IMR-90 (cell line): Measurements from ENCODE around the gene CXCL13. TPM values are rescaled to one million over a fixed set of nuclear protein-coding genes. Genes with fewer than 3 reads are reported as not detected.
A peak's percentile ranks its signal among the peaks of the same experiment; 100 is the strongest.

Source experiments
- ATAC-seq: fragments of 200-7000 bp; cut with Tn5 transposase; 2 replicates; pipeline ENCODE4 v1.9.1; 2020; ENCODE audit warnings: low read depth, mild to moderate bottlenecking, moderate library complexity
- BruUV-seq: library from RNA; stranded (reverse); fragments of 400-500 nt; replicated peaks from 2 replicates; lab custom pipeline; 2021; lab: Mats Ljungman, UMichigan
- CTCF ChIA-PET: fragments of 300-600 bp; formaldehyde crosslinking; extraction: SDS; loops from one replicate; lab custom pipeline; 2021; ENCODE audit warnings: antibody characterized with exemption; lab: Yijun Ruan, JAX
- POLR2A ChIA-PET: fragments of 300-600 bp; sonication (Branson Sonifier 250); formaldehyde crosslinking; loops from one replicate; lab custom pipeline; 2022; ENCODE audit warnings: antibody characterized with exemption; ENCODE audit not compliant: unreplicated experiment; lab: Charles Lee
- DNase-seq: peaks from one replicate; pipeline ENCODE4 v3.0.0; 2013
- H2AFZ ChIP-seq: replicated peaks from 2 replicates; pipeline ENCODE3; 2013; ENCODE audit warnings: low read length, mild to moderate bottlenecking; ENCODE audit not compliant: poor library complexity
- H2AK5ac ChIP-seq: 2 replicates; pipeline ENCODE4 v1.6.1; 2013; ENCODE audit warnings: low read depth, low read length, inconsistent platforms
- H2AK9ac ChIP-seq: replicated peaks from 2 replicates; pipeline ENCODE3; 2013; ENCODE audit warnings: mild to moderate bottlenecking, low read depth, low read length, moderate library complexity; ENCODE audit not compliant: poor library complexity
- H2BK120ac ChIP-seq: 2 replicates; pipeline ENCODE4 v1.6.1; 2013; ENCODE audit warnings: low read depth, low read length, inconsistent platforms
- H2BK15ac ChIP-seq: 3 replicates; pipeline ENCODE4 v1.6.1; 2013; ENCODE audit warnings: low read depth, low read length, inconsistent platforms
- H2BK20ac ChIP-seq: 2 replicates; pipeline ENCODE4 v1.6.1; 2013; ENCODE audit warnings: low read depth, mild to moderate bottlenecking, inconsistent platforms, low read length, moderate library complexity
- H2BK5ac ChIP-seq: 2 replicates; pipeline ENCODE4 v1.6.1; 2013; ENCODE audit warnings: mild to moderate bottlenecking, low read depth, low read length, inconsistent platforms; ENCODE audit not compliant: poor library complexity, severe bottlenecking
- H3K14ac ChIP-seq: replicated peaks from 2 replicates; pipeline ENCODE4 v1.6.1; 2013; ENCODE audit warnings: low read depth, low read length, inconsistent platforms
- H3K18ac ChIP-seq: 2 replicates; pipeline ENCODE4 v1.6.1; 2013; ENCODE audit warnings: low read depth, low read length, control low read depth
- H3K23ac ChIP-seq: 2 replicates; pipeline ENCODE4 v1.6.1; 2013; ENCODE audit warnings: low read depth, low read length, inconsistent platforms
- H3K27ac ChIP-seq: 2 replicates; pipeline ENCODE4 v1.5.1; 2013; ENCODE audit warnings: mild to moderate bottlenecking, control low read depth, low read length; ENCODE audit not compliant: insufficient read depth
- H3K27me3 ChIP-seq: 2 replicates; pipeline ENCODE4 v1.6.1; 2013; ENCODE audit warnings: low read length; ENCODE audit not compliant: control insufficient read depth, insufficient read depth
- H3K36me3 ChIP-seq: 2 replicates; pipeline ENCODE4 v1.6.1; 2013; ENCODE audit warnings: low read length, mixed read lengths; ENCODE audit not compliant: control insufficient read depth, insufficient read depth
- H3K4ac ChIP-seq: 2 replicates; pipeline ENCODE4 v1.6.1; 2013; ENCODE audit warnings: low read depth, low read length, inconsistent platforms
- H3K4me1 ChIP-seq: 2 replicates; pipeline ENCODE4 v1.6.1; 2013; ENCODE audit warnings: low read length, mixed read lengths; ENCODE audit not compliant: control insufficient read depth, insufficient read depth
- H3K4me2 ChIP-seq: 2 replicates; pipeline ENCODE4 v1.6.1; 2013; ENCODE audit warnings: low read depth, mild to moderate bottlenecking, control low read depth, low read length, moderate library complexity
- H3K4me3 ChIP-seq: 2 replicates; pipeline ENCODE4 v1.5.1; 2013; ENCODE audit warnings: low read depth, mild to moderate bottlenecking, control low read depth, low read length, moderate library complexity; ENCODE audit not compliant: insufficient read depth
- H3K56ac ChIP-seq: 2 replicates; pipeline ENCODE4 v1.6.1; 2013; ENCODE audit warnings: low read length, inconsistent platforms; ENCODE audit not compliant: insufficient read depth; ENCODE audit errors: extremely low read depth
- H3K79me1 ChIP-seq, 2 experiments: 2 replicates each; pipeline ENCODE4 v1.6.1; 2013; ENCODE audit warnings: low read length in 2 of 2, inconsistent platforms in 1 of 2, low read depth in 1 of 2
- H3K9ac ChIP-seq: 2 replicates; pipeline ENCODE4 v1.6.1; 2013; ENCODE audit warnings: low read depth, low read length, control low read depth
- H3K9me1 ChIP-seq: 2 replicates; pipeline ENCODE4 v1.6.1; 2013; ENCODE audit warnings: low read length, inconsistent platforms; ENCODE audit not compliant: insufficient read depth
- H3K9me3 ChIP-seq: 2 replicates; pipeline ENCODE4 v1.6.1; 2013; ENCODE audit warnings: low read length; ENCODE audit not compliant: control insufficient read depth, insufficient read depth
- H4K20me1 ChIP-seq: 2 replicates; pipeline ENCODE4 v1.6.1; 2013; ENCODE audit warnings: low read length, inconsistent platforms; ENCODE audit not compliant: insufficient read depth
- H4K5ac ChIP-seq: 2 replicates; pipeline ENCODE4 v1.6.1; 2013; ENCODE audit warnings: mild to moderate bottlenecking, low read depth, low read length, control low read depth
- H4K8ac ChIP-seq, 2 experiments: 2 replicates each; pipeline ENCODE4 v1.6.1; 2013; ENCODE audit warnings: low read depth in 2 of 2, low read length in 2 of 2, control low read depth in 1 of 2, inconsistent platforms in 1 of 2
- H4K91ac ChIP-seq: 2 replicates; pipeline ENCODE4 v1.6.1; 2013; ENCODE audit warnings: low read depth, low read length, inconsistent platforms; ENCODE audit not compliant: insufficient read depth
- BHLHE40 ChIP-seq: fragments of 150-350 bp; IDR thresholded peaks from 2 replicates; pipeline ENCODE4 v1.6.1; 2016; ENCODE audit warnings: mild to moderate bottlenecking, low read depth, low read length
- CHD1 ChIP-seq: IDR thresholded peaks from 2 replicates; pipeline ENCODE4 v1.6.1; 2012; ENCODE audit warnings: low read depth, low read length, improper control_type of control experiment
- FOS ChIP-seq: fragments of 150-350 bp; IDR thresholded peaks from 2 replicates; pipeline ENCODE4 v1.6.1; 2016; ENCODE audit warnings: low read depth, low read length
- MAFK ChIP-seq: IDR thresholded peaks from 2 replicates; pipeline ENCODE4 v1.6.1; 2012; ENCODE audit warnings: low read depth, low read length, improper control_type of control experiment
- MAZ ChIP-seq: IDR thresholded peaks from 2 replicates; pipeline ENCODE4 v1.6.1; 2012; ENCODE audit warnings: low read depth, mild to moderate bottlenecking, low read length, improper control_type of control experiment, moderate library complexity, borderline replicate concordance
- MXI1 ChIP-seq: IDR thresholded peaks from 2 replicates; pipeline ENCODE4 v1.6.1; 2012; ENCODE audit warnings: low read depth, mild to moderate bottlenecking, low read length, moderate library complexity, borderline replicate concordance
- NFE2L2 ChIP-seq: fragments of 150-350 bp; IDR thresholded peaks from 2 replicates; pipeline ENCODE4 v1.6.1; 2016; ENCODE audit warnings: low read depth, mild to moderate bottlenecking, low read length
- POLR2A ChIP-seq: IDR thresholded peaks from 2 replicates; pipeline ENCODE4 v1.6.1; 2012; ENCODE audit warnings: mild to moderate bottlenecking, low read depth, low read length
- RCOR1 ChIP-seq: IDR thresholded peaks from 2 replicates; pipeline ENCODE4 v1.6.1; 2012; ENCODE audit warnings: mild to moderate bottlenecking, low read length, improper control_type of control experiment; ENCODE audit not compliant: insufficient replicate concordance
- RFX5 ChIP-seq: IDR thresholded peaks from 2 replicates; pipeline ENCODE4 v1.8.0; 2012; ENCODE audit warnings: low read depth, mild to moderate bottlenecking, low read length, moderate library complexity
- SMC3 ChIP-seq: fragments of 150-350 bp; IDR thresholded peaks from 2 replicates; pipeline ENCODE4 v1.6.1; 2016; ENCODE audit warnings: low read depth, mild to moderate bottlenecking, antibody characterized with exemption, low read length, moderate library complexity
- WGBS, 2 experiments: methylation state at CpG; one replicate each; pipeline versions ENCODE4 v1.1.5 to v1.1.7; 2013; ENCODE audit warnings: missing lambda C conversion rate in 2 of 2; ENCODE audit not compliant: insufficient read length in 1 of 2; ENCODE audit errors: extremely low coverage in 2 of 2; 5-methylcytosine and 5-hydroxymethylcytosine counted together
- dilution Hi-C: fragments of 300-500 bp; cut with HindIII; formaldehyde crosslinking; loops from one replicate; pipeline ENCODE4 v1.14.3; 2018; ENCODE audit warnings: low sequenced_read_pairs; ENCODE audit not compliant: unreplicated experiment
- in situ Hi-C: fragments of 300-500 bp; cut with MboI; formaldehyde crosslinking; loops from 3 replicates; pipeline ENCODE4 v1.14.3; 2019; ENCODE audit warnings: low sequenced_read_pairs, inconsistent platforms, mixed read lengths
- intact Hi-C: fragments of 100-400 bp; cut with micrococcal nuclease; formaldehyde crosslinking; loops from 2 replicates; pipeline ENCODE4 v1.10.0; 2022
- polyA plus RNA-seq, 3 experiments: library from polyadenylated mRNA; depleted of rRNA; stranded (reverse); fragments of >200 nt; gene quantifications; 2 replicates each; pipeline ENCODE4 v1.2.3, GENCODE V29; 2012; ENCODE audit warnings: low replicate concordance in 1 of 3
- total RNA-seq: library from RNA; depleted of rRNA; stranded (reverse); fragments of >200 nt; gene quantifications from 2 replicates; pipeline ENCODE4 v1.2.3, GENCODE V29; 2012
- TF ChIP-seq, protein P1 (sequence below): conservative IDR thresholded peaks from 2 replicates; pipeline ENCODE4 v1.5.1; 2012; ENCODE audit warnings: mild to moderate bottlenecking, low read depth, low read length, improper control_type of control experiment
- TF ChIP-seq, protein P2 (sequence below): fragments of 150-350 bp; IDR thresholded peaks from 2 replicates; pipeline ENCODE4 v1.6.1; 2016; ENCODE audit warnings: low read depth, mild to moderate bottlenecking, low read length, moderate library complexity, borderline replicate concordance
- TF ChIP-seq, protein P3 (sequence below): fragments of 150-350 bp; IDR thresholded peaks from 2 replicates; pipeline ENCODE4 v1.6.1; 2017; ENCODE audit warnings: mild to moderate bottlenecking, antibody characterized with exemption, low read length, low read depth

CXCL13 gene
- total and polyA plus RNA-seq, 2 of the 4 experiments (the other 2 are of a cell fraction), result not detected

DNA sequence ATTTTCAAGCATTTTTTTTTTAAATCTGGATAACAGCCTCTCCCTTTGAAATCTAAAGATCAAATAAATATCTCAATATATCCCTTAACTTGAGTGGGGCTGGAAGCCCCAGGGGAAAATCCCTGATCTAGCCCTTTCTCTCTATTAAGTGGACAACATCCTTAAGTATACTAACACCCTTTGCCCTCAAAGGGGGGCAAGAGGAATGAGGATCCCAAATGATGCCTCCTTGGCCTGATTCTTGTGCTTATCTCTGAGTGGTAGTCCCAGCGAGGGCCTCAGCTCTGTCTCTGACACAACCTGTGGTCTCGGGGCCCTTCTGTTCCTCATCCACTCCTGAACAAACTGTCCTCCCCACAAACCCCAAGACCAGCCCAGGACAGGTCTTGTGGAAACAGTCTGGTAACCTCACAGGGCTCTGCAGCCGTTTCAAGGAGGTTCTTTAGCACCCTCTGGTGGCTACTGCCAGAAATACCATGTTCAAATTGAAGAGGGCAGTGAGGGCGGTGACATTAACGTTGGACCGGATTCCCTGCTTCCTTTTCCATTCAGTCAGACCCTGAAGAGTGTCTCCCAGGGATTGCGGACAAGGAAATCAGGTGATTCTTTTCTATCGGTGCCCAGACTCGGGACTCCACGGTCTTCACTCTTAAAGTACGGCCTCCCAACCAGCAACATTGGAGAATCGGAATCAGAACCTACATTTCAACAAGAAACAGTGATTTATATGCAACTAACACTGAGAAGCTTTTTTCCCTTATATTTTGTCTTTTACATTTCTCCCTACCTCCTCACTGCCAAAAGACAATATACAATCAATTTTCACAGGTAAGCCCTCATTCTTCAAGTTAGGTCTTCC is 13.0 kb downstream of the CXCL13 start:
- H3K18ac ChIP-seq, result no peak overlapping the region
- H3K9me1 ChIP-seq, result no peaks in the 10 kb centered on the region
- no peak overlapping the region for H2AK5ac ChIP-seq
- in situ Hi-C loops (no loop called here), dilution Hi-C loops (no loop called here), intact Hi-C loops (loop anchor here (1.0 to 10.0 kb wide), 4 partner anchors 80 to 374 kb away; no protein-coding TSS in a partner anchor)
- no peak overlapping the region for H3K4me3 ChIP-seq
- no TSS peak for BruUV-seq
- no peak overlapping the region for H2BK5ac ChIP-seq
- no peak overlapping the region for H3K27ac ChIP-seq
- H3K36me3 ChIP-seq, result no peaks in the 10 kb centered on the region
- H3K79me1 ChIP-seq, result no peaks in the 10 kb centered on the region
- H3K4me2 ChIP-seq, result no peak overlapping the region
- CTCF ChIA-PET, result interaction anchor here (0.6 to 1.2 kb wide), 4 partner anchors 11 to 1231 kb away, joined by 3 to 5 read pairs (median 4); no protein-coding TSS in a partner anchor
- no peak overlapping the region for H3K9ac ChIP-seq
- no peaks in the 10 kb centered on the region for H4K20me1 ChIP-seq
- peaks cover 20% of the 10 kb centered on the region for H3K27me3 ChIP-seq
- POLR2A ChIA-PET, result no interaction called here
- H2AK9ac ChIP-seq, result peak overlapping the region; percentile 85
- H3K14ac ChIP-seq, result no peak overlapping the region
- H4K91ac ChIP-seq, result no peak overlapping the region
- peak; percentile 58 for DNase-seq
- H4K8ac ChIP-seq, result no peak overlapping the region
- H2BK20ac ChIP-seq, result no peak overlapping the region
- H2AFZ ChIP-seq, result peak overlapping the region; percentile 47
- no peaks in the 10 kb centered on the region for H3K4me1 ChIP-seq
- no peak overlapping the region for H3K23ac ChIP-seq
- H3K56ac ChIP-seq, result no peak overlapping the region
- no peaks in the 10 kb centered on the region for H3K9me3 ChIP-seq
- H2BK15ac ChIP-seq, result no peak overlapping the region
- no peak overlapping the region for H2BK120ac ChIP-seq
- ATAC-seq, result peak; percentile 99
- 23% methylated on average over 7 of the region's 12 CpGs; no CpG with 5 or more reads in 1 of the 2 experiments for WGBS, 2 experiments
- no peak overlapping the region for H3K4ac ChIP-seq
- H4K5ac ChIP-seq, result no peak overlapping the region
- no peak for TF ChIP-seq MAZ
- TF ChIP-seq MAFK, result no peak
- TF ChIP-seq, protein P1, sequence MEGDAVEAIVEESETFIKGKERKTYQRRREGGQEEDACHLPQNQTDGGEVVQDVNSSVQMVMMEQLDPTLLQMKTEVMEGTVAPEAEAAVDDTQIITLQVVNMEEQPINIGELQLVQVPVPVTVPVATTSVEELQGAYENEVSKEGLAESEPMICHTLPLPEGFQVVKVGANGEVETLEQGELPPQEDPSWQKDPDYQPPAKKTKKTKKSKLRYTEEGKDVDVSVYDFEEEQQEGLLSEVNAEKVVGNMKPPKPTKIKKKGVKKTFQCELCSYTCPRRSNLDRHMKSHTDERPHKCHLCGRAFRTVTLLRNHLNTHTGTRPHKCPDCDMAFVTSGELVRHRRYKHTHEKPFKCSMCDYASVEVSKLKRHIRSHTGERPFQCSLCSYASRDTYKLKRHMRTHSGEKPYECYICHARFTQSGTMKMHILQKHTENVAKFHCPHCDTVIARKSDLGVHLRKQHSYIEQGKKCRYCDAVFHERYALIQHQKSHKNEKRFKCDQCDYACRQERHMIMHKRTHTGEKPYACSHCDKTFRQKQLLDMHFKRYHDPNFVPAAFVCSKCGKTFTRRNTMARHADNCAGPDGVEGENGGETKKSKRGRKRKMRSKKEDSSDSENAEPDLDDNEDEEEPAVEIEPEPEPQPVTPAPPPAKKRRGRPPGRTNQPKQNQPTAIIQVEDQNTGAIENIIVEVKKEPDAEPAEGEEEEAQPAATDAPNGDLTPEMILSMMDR, result peak; percentile 69
- TF ChIP-seq, protein P2, sequence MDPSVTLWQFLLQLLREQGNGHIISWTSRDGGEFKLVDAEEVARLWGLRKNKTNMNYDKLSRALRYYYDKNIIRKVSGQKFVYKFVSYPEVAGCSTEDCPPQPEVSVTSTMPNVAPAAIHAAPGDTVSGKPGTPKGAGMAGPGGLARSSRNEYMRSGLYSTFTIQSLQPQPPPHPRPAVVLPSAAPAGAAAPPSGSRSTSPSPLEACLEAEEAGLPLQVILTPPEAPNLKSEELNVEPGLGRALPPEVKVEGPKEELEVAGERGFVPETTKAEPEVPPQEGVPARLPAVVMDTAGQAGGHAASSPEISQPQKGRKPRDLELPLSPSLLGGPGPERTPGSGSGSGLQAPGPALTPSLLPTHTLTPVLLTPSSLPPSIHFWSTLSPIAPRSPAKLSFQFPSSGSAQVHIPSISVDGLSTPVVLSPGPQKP, result no peak
- peak; percentile 62 for TF ChIP-seq SMC3
- TF ChIP-seq RCOR1, result no peak
- TF ChIP-seq CHD1, result no peak
- no peak for TF ChIP-seq RFX5
- no peak for TF ChIP-seq NFE2L2
- TF ChIP-seq FOS, result no peak
- TF ChIP-seq, protein P3, sequence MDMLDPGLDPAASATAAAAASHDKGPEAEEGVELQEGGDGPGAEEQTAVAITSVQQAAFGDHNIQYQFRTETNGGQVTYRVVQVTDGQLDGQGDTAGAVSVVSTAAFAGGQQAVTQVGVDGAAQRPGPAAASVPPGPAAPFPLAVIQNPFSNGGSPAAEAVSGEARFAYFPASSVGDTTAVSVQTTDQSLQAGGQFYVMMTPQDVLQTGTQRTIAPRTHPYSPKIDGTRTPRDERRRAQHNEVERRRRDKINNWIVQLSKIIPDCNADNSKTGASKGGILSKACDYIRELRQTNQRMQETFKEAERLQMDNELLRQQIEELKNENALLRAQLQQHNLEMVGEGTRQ, result no peak
- TF ChIP-seq MXI1, result no peak
- no peak for TF ChIP-seq BHLHE40
- TF ChIP-seq POLR2A, result no peak
